Measurements from ENCODE around the gene ARL5C.
"Not testable (repeated sequence)": the region's sequence is repeated elsewhere in the genome, so short reads cannot be mapped to it uniquely, and the experiment has no call there.

ARL5C gene

GRCh38 chr17:39194089-39194984 is 28.4 kb upstream of the ARL5C start:
- DNase-seq = no peak

DNA sequence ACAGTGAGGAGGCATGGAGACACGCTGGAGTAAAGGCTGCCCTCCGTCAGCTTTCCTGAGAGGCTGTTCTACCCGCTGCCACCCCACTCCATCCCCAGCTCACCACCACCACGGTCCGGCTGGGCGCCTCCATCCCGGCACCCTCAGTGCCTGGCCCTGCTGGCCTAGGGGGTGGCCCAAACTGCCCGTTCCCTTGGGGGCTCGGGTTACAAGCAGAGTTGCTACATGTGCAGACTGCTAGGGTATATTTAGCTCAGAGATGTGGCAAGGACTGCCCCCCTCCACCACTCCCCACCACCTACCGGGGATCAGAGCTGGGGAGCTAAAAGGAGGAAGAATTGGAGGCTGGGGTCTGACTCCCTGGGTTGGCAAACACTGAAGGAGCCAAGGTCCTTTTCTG is 27.4 kb upstream of the ARL5C start:
- DNase-seq = no peak

DNA sequence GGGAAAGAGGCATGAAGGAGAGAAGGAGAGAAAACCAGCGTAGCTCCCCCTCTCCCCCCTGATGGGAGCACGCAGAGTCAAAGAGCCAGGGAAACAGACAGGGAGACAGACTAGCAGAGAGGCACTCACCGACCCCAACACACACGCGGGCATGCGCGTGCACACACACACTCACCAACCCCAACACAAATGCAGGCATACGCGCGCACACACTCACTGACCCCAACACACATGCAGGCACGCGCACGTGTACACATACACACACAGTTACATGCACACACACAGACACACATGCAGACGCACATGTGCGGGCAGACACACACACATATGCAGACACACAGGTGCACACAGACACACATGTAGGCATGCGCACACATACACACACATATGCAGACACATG is 26.9 kb upstream of the ARL5C start:
- DNase-seq = no peak

DNA sequence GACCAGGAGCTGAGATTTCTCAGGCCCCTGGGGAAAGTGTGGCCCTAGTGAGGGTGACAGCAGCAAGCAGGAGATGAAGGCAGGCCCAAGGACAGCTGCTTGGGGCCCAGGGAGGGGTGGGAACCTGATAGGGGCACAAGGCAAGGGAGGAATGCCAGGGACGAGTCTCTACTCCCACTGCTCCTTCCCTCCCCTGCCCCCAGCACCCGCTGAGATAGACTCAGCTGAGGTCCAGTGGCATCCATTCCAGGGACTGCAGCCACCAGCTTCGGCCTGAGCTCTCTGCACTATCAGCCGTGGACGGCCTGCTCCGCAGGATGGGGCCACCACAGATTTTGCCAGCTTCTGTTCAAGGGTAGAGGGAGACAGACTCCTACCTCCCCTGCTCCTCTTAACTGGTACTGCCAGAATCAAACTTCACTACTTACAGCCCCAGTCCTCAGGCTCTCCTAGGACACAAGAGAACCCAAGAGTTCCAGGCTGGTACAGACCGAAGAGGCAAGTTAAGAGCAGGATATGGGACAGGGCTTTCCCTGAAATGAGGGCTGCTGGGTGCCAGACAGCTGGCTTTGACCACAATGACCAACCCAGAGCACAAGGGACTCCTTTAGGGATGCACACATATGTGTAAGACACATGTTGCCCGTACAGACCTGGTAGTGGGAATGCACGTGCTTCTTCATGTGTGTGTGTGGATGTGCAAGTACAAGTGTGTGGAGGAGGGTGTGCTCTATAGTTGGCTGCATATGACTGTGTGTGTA is 26.0 kb upstream of the ARL5C start:
- no peak for DNase-seq

DNA sequence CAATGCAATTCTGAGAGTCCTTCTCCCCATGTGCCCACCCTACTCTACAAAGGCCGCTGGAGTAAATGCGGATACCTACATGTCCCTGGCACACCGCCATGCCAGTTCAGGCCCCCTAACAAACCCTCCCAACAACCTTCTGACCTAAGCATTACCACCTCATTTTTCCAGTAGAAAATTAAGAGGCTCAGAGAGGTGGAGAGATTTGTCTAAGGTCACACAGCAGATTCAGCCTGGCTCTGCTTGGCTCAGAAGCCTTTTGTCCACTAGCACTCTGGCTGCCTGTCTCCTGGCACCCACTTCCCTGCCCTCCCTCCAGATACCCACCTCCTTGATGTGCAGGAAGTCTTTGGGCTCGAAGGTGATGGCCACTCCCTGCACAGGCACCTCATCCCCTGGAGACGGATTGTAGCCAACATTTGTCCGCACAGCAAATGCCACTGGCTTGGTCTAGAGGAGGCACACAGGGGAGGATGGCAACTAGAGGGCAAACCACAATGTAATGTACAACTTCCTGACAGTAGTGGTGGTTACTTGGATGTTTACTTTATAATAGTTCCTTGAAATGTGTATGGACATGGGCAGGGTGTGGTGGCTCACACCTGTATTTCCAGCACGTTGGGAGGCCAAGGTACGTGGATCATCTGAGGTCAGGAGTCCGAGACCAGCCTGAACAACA is 21.3 kb upstream of the ARL5C start:
- DNase-seq = no peak

- no peak for DNase-seq
Measured at GRCh38 chr17:39186481-39187002, 20.6 kb upstream of the ARL5C start.

DNA sequence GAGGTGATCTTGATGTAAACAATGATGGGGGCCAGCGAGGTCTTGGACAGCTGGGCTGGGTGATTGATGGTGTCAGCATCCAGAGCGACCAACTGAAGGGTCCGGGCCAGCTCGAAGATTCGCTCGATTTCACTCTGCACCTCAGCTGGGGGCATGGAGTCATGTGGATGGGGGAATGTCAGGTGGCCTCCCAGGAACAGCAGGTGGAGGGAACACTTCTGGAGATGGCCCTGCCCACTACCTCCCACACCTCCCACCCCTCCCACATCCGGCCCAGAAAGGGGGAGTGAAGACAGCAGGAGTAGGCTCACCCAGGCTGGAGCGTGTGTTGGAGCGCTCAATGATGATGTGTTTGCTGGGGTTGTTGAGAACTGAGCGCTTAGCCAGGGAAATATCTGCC is 17.8 kb upstream of the ARL5C start:
- no peak for DNase-seq

- DNase-seq = no peak
Measured at GRCh38 chr17:39183045-39183444, 17.1 kb upstream of the ARL5C start.

- DNase-seq = no peak
Measured at GRCh38 chr17:39181303-39181702, 15.3 kb upstream of the ARL5C start.

DNA sequence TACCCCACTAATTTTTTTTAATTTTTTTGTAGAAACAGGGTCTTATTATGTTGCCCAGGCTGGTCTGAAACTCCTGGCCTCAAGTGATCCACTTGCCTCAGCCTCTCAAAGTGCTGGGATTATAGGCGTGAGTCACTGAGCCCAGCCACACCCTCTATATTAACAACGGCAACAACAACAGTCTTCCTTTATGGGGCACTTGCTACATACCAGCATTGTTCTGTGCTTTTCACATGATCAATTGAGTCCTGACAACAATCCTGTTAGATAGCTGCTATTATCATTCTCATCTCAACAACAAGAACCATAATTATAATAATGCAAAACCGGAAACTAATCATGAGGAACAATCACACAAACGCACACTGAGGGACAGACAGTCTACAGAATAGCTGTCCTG is 12.6 kb upstream of the ARL5C start:
- DNase-seq = no peak

DNA sequence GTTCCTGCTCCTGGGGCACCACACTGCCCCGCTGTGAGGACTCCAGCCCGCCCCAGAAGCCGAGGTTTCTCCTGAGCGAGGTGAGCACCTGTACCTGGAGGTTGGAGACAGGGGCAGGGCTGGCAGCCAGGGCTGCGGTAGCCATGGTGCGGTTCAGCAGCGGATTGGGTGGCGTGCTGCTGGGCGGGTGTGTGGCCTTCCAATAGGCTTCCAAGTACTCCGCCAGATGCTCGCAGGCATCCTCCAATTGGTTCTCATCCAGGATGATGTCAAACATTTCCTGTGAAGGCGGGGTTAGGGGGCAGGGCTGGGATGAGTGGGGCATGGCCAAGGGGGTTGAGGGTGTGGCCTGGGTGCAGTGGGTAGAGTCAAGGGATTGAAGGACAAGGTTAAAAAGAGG is 11.3 kb upstream of the ARL5C start:
- DNase-seq = peak; percentile 78

DNA sequence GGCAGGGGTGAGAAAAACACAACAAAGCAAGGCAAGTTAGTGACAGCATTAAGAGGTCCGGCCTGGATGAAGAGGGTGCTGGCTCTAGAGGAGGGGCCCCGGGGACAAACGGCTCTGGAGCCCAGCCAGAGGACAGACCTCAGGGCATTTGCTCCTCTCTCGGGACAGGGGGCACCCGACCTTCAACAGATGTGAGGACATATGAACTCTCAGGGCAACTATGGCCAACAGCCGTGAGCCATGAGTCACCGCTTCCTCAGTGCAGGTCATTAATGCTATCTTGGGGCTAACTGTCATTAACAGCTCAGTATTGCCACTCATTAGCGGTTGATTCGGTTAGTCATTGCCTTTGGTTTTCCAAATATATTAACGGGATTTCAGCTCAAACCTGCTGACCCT is 9.7 kb upstream of the ARL5C start:
- no peak for DNase-seq

- DNase-seq = no peak
Measured at GRCh38 chr17:39174920-39175694, 9.1 kb upstream of the ARL5C start.

DNA sequence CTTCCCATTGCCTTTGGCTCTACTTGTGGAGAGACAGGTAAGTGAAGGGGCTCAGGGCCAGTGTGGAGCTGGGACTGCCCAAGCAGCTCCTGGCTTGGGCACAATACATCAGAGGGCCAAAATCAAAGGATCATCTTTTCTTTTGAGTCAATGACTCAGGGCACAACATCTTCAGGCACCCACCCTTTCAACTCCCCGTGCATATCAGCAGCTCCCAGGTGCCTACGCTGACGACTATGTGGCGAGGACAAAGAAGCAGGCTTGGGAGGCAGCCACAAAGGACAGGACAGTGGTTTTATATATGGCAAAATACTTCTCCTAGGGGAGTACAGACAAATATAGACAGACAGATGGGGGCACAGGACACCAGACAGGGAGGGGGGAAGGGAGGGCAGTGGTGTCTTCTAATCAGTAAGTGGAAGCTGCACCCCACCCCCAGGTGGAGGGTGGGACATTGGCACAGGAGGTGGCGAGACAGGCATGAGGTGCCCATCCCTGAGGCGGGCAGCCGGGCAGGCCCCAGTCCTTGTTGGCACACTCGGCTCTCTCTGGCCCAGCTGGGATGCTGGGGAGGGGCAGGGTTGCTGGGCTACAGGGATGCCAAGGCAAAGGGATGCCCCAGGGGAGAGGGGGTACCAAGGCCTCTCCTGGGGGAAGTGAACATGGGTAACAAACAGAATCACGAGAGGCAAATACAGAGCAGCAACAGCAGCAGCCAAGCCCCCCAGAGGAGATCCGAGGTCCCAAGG is 7.7 kb upstream of the ARL5C start:
- DNase-seq = no peak

- no peak for DNase-seq
Measured at GRCh38 chr17:39173080-39173479, 7.1 kb upstream of the ARL5C start.

DNA sequence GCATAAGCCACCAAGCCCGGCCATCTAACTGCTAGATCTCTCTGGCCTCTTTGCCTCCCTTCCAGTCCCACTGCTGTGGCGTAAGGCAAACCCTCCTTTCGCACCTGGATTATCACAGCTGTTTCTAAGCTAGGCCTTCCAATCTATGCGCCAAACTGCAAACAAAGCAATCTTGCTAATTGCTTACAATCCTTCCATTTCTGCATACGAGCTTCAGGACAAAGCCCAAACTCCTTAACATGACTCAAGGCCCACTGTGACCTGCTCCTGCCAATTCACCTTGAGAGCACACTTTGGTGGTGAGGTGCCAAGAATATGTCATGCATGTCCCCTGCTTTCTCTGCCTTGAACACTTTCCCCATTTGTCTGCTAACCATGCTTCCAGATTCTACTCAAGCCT is 6.0 kb upstream of the ARL5C start:
- no peak for DNase-seq

GRCh38 chr17:39170558-39170957 is 4.6 kb upstream of the ARL5C start:
- no peak for DNase-seq

DNA sequence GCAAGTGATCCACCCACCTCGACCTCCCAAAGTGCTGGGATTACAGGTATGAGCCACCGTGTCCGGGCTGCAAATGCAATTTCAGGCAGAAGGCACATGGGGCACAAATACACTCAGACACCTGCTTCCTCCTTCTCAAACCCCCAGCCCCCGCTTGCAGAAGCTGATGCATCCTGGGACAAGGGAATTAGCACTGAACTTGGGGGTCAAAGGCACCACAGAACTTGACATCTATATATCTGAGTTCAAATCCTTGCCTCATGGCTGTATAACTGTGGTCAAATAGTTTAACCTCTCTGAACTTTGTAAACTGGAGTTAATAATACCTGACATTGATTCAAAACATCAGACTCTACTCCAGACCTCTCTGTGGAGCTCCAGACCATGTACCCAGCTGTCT is 4.1 kb upstream of the ARL5C start:
- DNase-seq = no peak

DNA sequence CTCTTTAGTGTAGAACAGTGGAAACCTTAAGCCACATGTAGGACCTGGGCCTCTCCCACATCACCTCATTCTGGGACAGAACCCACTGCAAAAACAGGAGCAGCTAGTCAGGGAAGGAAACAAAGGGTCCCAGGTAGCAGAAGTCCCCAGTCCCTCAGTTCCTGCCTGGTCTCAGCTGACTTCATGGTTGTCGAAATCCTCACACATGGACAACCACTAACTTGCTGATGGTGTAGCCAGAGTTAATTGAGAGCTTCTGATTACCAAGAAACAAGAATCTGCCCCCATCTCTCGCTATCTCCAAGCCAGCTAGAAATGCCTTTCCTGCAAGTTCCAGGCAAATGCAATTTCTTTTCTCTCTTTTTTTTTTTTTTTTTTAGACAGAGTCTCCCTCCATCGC is 3.6 kb upstream of the ARL5C start:
- no peak for DNase-seq

DNA sequence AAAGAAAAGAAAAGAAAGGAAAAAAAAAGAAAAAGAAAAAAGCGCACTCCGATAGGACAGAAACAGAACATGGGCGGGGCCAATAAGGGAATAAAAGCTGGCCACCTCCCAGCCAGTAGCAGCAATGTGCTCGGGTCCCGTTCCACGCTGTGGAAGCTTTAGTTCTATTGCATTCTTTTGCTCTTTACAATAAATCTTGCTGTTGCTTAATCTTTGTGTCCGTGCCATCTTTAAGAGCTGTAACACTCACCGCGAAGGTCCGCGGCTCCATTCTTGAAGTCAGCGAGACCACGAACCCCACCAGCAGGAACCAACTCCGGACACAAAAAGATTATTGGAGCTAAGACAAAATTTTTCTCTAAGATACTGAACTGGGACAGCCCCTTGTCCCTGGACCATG is 3.1 kb upstream of the ARL5C start:
- no peak for DNase-seq

DNA sequence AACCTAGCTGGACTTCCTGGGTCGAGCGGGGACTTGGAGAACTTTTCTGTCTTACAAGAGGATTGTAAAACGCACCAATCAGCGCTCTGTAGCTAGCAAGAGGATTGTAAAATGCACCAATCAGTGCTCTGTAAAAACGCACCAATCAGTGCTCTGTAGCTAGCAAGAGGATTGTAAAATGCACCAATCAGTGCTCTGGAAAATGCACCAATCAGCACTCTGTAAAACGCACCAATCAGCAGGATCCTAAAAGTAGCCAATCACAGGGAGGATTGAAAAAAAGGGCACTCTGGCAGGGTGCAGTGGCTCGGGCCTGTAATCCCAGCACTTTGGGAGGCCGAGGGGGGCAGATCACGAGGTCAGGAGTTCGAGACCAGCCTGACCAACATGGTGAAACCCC is 2.5 kb upstream of the ARL5C start:
- DNase-seq = not testable (repeated sequence)

GRCh38 chr17:39167476-39167875 is 1.5 kb upstream of the ARL5C start:
- DNase-seq = no peak
